ENCODE results near the gene DSCAML1.

The DSCAML1 gene

DNA sequence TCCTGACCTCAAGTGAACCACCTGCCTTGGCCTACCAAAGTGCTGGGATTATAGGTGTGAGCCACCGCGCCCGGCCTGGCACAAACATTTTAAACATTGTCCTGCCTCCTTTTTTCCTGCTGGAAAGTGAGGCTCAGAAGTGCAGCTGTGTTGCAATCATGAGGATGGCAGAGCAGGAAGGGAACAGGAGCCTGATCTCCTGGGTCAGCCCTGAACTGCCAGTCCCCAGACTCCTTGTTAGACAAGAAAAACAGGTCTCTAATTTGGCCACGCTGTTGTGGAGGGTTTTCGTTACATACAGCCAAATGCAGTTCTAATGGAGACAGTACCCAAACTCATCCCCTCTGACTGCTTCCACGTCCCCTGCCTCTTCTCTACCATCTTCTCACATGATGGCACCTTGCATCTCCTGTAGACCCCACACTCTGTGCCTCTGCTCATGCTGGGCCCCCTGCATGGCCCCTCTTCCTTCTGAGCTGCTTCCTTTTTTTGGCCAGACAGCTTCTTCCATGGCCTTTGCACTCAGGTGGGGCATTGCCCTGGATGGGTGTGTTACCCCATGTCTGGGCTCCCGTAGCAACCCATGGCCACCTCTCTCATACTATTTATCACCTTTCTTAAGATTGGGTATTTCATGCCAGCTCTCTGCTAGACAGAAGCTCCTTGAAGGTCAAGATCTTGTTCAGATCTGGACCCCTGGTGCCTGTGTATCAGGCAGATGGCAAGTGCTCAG lies 242.2 kb downstream of the DSCAML1 start:
- Histone ChIP-seq H3K9me3 (ENCODE audit: control insufficient read depth, insufficient read depth, low read length) (no peaks in the 10 kb centered on the region), H3K27ac (ENCODE audit: low read length) (no peak overlapping the region), H3K4me1 (ENCODE audit: control insufficient read depth, insufficient read depth, low read length) (no peaks in the 10 kb centered on the region), H3K4me3 (ENCODE audit: low read length) (no peak overlapping the region), H3K27me3 (ENCODE audit: control insufficient read depth, insufficient read depth, low read length) (no peaks in the 10 kb centered on the region), H3K36me3 (ENCODE audit: control insufficient read depth, insufficient read depth, low read length) (no peaks in the 10 kb centered on the region)
- no peak for DNase-seq (ENCODE audit: low read depth, low spot score)
- no CpG with 5 or more reads among the region's 7 CpGs for WGBS (ENCODE audit: insufficient coverage, insufficient read length)

DNA sequence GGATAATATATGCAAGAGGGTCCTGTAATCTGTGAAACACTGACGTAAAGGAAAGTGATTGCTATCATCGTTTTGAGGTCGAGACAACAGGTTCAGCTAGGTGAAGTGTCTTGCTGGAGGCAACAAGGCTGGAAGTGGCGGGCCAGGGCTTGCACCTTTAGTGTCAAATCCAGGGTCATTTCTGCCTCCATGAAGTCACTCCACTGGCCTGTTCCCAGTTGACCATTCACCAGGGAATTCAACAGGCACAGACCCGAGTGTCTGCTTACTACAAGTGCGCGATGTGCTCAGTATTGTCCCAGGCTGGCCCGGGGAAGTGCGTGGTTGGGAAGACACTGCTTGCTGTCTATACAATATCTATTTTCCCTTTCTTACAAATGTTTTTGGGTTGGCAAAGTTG lies 244.4 kb downstream of the DSCAML1 start:
- Histone ChIP-seq H3K9me3 (ENCODE audit: control insufficient read depth, insufficient read depth, low read length) (no peaks in the 10 kb centered on the region), H3K27ac (ENCODE audit: low read length) (no peak overlapping the region), H3K36me3 (ENCODE audit: control insufficient read depth, insufficient read depth, low read length) (no peaks in the 10 kb centered on the region), H3K4me1 (ENCODE audit: control insufficient read depth, insufficient read depth, low read length) (peaks cover 1% of the 10 kb centered on the region; the same call in 1 of the 2 replicates), H3K27me3 (ENCODE audit: control insufficient read depth, insufficient read depth, low read length) (no peaks in the 10 kb centered on the region), H3K4me3 (ENCODE audit: low read length) (no peak overlapping the region)
- DNase-seq (ENCODE audit: low read depth, low spot score): no peak
- no CpG with 5 or more reads among the region's 9 CpGs for WGBS (ENCODE audit: insufficient coverage, insufficient read length)

DNA sequence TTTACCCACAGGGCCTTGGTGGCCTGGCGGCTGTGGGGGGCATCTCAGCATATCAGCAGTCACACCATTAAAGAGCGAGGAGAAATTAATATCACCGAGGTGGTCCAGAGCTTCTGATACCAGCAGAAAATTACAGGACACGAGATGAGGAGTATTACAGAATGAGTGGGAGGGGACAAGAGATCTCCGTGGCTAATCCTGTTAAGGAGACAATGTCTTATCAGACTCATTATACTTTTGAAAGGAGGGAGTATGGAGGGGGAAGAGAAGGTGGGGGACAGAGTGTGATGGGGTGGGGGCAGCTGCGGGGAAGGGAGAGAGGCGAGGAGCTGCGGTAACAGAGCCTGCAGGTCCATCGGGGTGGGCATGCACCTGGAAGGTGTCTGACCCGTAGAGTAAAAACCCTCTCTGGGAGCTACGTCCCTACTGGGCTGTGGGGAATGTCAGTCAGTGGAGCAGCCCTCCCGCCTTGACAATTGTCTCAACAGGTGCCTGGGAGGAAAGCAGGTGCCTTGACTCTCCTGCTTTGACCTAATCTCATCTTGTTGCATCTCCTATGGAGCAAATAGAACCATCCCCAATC lies 245.2 kb downstream of the DSCAML1 start:
- no peaks in the 10 kb centered on the region for H3K9me3 ChIP-seq (ENCODE audit: control insufficient read depth, insufficient read depth, low read length)
- H3K4me1 ChIP-seq (ENCODE audit: control insufficient read depth, insufficient read depth, low read length): peaks cover 7% of the 10 kb centered on the region
- H3K4me3 ChIP-seq (ENCODE audit: low read length): no peak overlapping the region
- no peak overlapping the region for H3K27ac ChIP-seq (ENCODE audit: low read length)
- no peaks in the 10 kb centered on the region for H3K36me3 ChIP-seq (ENCODE audit: control insufficient read depth, insufficient read depth, low read length)
- H3K27me3 ChIP-seq (ENCODE audit: control insufficient read depth, insufficient read depth, low read length): no peaks in the 10 kb centered on the region
- no peak for DNase-seq (ENCODE audit: low read depth, low spot score)
- no CpG with 5 or more reads among the region's 12 CpGs for WGBS (ENCODE audit: insufficient coverage, insufficient read length)

DNA sequence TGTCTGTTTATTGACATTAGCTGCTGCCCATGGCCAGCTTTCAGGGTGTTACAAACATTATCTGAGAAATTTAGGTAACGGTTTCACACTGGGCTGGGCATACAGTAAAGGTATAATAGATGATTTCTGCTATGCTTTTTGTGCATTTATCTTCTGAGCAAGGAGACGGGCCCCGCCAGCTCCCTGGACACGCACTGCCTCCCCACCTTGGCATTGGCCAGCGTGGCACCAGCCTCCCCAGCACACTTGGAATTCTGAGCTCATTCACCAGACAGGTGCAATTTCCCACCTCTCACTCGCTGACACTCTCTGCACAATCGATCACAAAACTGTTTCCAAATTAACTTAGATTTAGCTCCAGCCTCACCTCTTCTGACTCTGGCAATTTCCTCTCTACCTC lies 246.6 kb downstream of the DSCAML1 start:
- Histone ChIP-seq H3K9me3 (ENCODE audit: control insufficient read depth, insufficient read depth, low read length) (no peaks in the 10 kb centered on the region), H3K27me3 (ENCODE audit: control insufficient read depth, insufficient read depth, low read length) (no peaks in the 10 kb centered on the region), H3K36me3 (ENCODE audit: control insufficient read depth, insufficient read depth, low read length) (no peaks in the 10 kb centered on the region), H3K4me1 (ENCODE audit: control insufficient read depth, insufficient read depth, low read length) (peaks cover 7% of the 10 kb centered on the region), H3K4me3 (ENCODE audit: low read length) (no peak overlapping the region), H3K27ac (ENCODE audit: low read length) (no peak overlapping the region)
- no CpG with 5 or more reads among the region's 7 CpGs for WGBS (ENCODE audit: insufficient coverage, insufficient read length)
- no peak for DNase-seq (ENCODE audit: low read depth, low spot score)

DNA sequence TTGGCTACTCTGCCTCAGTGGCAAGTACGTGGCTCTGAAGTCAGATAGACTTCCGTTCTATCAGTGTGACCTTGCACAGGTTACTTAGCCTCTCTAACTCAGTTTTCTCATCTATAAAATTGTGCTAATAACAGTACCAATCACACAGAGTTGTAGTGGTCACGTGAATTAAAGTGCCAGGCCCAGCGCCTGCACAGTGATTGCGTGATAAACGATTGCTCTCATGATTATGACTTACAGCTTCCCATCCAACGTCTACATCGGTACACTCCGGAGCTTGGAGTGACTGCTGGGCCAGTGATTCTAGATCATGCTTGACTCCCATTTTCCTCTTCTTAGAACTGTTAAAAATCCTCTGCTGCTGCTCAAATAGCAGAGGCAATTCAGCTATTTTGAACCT lies 247.6 kb downstream of the DSCAML1 start:
- peaks cover 7% of the 10 kb centered on the region for H3K4me1 ChIP-seq (ENCODE audit: control insufficient read depth, insufficient read depth, low read length)
- WGBS (ENCODE audit: insufficient coverage, insufficient read length): no CpG with 5 or more reads among the region's 9 CpGs
- no peaks in the 10 kb centered on the region for H3K27me3 ChIP-seq (ENCODE audit: control insufficient read depth, insufficient read depth, low read length)

DNA sequence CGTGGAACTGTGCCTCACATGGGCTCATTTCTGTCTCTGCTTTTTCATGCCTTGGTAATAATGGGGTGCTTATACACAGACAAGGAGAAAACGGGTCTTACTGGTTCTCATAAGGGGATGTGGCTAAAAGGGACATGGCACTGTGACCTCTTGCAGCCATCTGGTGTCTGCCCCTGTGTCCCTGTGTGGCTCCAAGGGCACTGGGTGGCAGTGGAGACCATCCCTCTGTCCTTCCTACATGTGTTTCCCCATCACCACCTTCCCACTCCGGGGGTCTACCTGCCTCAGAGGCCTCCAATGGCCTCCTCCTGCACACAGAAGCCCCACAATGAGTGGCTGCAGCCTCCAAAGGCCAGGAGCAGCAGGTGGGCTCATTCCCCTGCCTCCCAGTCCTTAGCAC lies 248.1 kb downstream of the DSCAML1 start:
- Histone ChIP-seq H3K27me3 (ENCODE audit: control insufficient read depth, insufficient read depth, low read length) (no peaks in the 10 kb centered on the region), H3K9me3 (ENCODE audit: control insufficient read depth, insufficient read depth, low read length) (no peaks in the 10 kb centered on the region), H3K27ac (ENCODE audit: low read length) (no peak overlapping the region), H3K4me1 (ENCODE audit: control insufficient read depth, insufficient read depth, low read length) (peaks cover 7% of the 10 kb centered on the region), H3K4me3 (ENCODE audit: low read length) (no peak overlapping the region), H3K36me3 (ENCODE audit: control insufficient read depth, insufficient read depth, low read length) (no peaks in the 10 kb centered on the region)
- DNase-seq (ENCODE audit: low read depth, low spot score): no peak
- WGBS (ENCODE audit: insufficient coverage, insufficient read length): no CpG with 5 or more reads among the region's 3 CpGs

More for the DNA sequence above, 247.6 kb downstream of the DSCAML1 start:
- no peaks in the 10 kb centered on the region for H3K9me3 ChIP-seq (ENCODE audit: control insufficient read depth, insufficient read depth, low read length)
- no peak overlapping the region for H3K27ac ChIP-seq (ENCODE audit: low read length)
- H3K4me3 ChIP-seq (ENCODE audit: low read length): no peak overlapping the region
- H3K36me3 ChIP-seq (ENCODE audit: control insufficient read depth, insufficient read depth, low read length): no peaks in the 10 kb centered on the region
- no peak for DNase-seq (ENCODE audit: low read depth, low spot score)

DNA sequence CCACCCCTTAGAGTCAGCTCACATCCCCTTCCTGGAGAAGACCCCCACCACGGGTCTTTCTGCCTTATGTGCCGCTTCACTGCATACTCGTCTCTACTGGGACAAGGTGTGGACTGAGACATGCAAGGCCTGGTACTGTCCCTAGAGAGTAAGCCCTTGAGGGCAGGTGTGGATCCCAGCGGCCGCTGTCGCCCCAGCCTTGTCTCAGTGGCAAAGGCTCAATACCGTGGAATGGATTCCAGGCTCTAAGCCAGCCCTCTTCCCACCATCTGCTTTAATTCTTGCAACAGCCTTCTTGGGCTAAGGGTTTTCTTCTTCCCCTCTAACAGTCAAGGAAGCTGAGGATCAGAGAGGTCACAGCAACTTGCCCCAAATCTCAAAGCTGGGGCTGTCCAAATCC lies 249.1 kb downstream of the DSCAML1 start:
- no peak for DNase-seq (ENCODE audit: low read depth, low spot score)
- no peak overlapping the region for H3K4me3 ChIP-seq (ENCODE audit: low read length)
- H3K9me3 ChIP-seq (ENCODE audit: control insufficient read depth, insufficient read depth, low read length): no peaks in the 10 kb centered on the region
- H3K36me3 ChIP-seq (ENCODE audit: control insufficient read depth, insufficient read depth, low read length): no peaks in the 10 kb centered on the region
- H3K4me1 ChIP-seq (ENCODE audit: control insufficient read depth, insufficient read depth, low read length): peaks cover 7% of the 10 kb centered on the region
- no peaks in the 10 kb centered on the region for H3K27me3 ChIP-seq (ENCODE audit: control insufficient read depth, insufficient read depth, low read length)
- H3K27ac ChIP-seq (ENCODE audit: low read length): no peak overlapping the region
- no CpG with 5 or more reads among the region's 7 CpGs for WGBS (ENCODE audit: insufficient coverage, insufficient read length)

DNA sequence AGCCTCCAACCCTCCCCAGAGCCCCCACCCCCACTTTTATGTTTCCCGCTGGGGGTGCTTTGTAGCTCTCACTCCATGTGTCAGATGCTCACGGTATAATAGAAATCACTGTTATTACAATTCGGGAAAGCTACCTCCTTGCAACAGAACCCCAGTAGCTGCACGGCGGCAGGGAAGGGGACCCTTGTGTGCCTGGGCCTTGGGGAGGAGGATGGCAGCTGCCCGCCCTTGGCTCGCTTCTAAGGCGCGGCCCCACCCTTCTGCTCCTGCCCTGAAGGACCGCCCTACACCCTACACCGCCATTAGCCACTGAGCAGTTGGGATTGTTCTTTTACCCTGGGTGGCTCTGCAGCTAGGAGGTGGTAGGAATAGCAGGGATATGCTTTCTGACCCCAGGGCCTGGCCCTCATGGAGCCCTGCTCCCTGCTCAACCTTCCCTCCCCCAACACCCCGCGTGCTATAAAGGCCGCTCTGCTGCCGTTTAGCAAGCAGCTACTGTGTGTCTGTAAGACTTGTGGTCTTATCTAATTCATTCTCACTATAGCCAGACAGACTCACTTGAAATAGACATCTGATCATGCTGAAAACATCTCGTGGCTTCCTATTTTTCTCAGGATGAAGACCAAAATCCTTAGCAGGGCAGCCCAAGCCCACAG lies 249.7 kb downstream of the DSCAML1 start:
- H3K27ac ChIP-seq (ENCODE audit: low read length): no peak overlapping the region
- H3K4me1 ChIP-seq (ENCODE audit: control insufficient read depth, insufficient read depth, low read length): peaks cover 7% of the 10 kb centered on the region
- H3K27me3 ChIP-seq (ENCODE audit: control insufficient read depth, insufficient read depth, low read length): no peaks in the 10 kb centered on the region
- no peaks in the 10 kb centered on the region for H3K36me3 ChIP-seq (ENCODE audit: control insufficient read depth, insufficient read depth, low read length)
- no peak for DNase-seq (ENCODE audit: low read depth, low spot score)
- no peaks in the 10 kb centered on the region for H3K9me3 ChIP-seq (ENCODE audit: control insufficient read depth, insufficient read depth, low read length)
- no CpG with 5 or more reads among the region's 16 CpGs for WGBS (ENCODE audit: insufficient coverage, insufficient read length)
- no peak overlapping the region for H3K4me3 ChIP-seq (ENCODE audit: low read length)

DNA sequence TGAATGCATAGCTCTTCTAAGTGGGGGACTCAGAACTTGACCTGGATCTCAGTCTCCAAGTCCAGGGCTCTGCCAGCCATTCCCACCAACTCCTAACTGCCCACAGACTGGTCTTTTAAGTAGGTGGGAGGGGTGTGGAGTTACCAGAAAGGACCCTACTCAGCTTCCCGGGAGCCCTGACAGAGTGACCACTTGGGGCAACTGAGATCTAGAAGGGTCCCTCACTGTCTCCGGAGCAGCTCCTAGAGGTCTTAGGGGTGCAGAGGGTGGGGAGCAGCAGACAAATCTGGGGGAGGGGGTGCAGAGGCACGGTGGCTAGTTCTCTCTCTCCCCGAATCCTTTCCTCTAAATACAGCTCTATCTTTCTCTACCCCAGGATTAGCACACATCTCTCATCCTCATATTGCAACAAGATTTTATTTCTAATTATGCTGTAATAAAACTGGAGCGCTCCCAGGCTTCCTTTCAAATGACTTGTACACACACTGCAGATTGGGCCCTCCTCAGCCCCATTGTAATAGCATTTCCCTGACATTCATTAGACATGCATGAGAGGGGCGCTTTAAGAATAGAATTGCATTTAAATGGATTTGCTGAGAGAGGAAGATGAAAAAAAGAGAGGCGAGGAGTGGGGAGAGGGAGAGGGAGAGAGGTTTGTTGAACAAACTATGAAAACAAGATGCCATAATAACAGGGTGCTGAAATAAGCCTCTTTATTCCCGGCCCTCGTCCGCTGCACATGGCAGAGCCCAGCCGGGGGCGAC lies 250.4 kb downstream of the DSCAML1 start:
- Histone ChIP-seq H3K36me3 (ENCODE audit: control insufficient read depth, insufficient read depth, low read length) (no peaks in the 10 kb centered on the region), H3K27me3 (ENCODE audit: control insufficient read depth, insufficient read depth, low read length) (no peaks in the 10 kb centered on the region), H3K9me3 (ENCODE audit: control insufficient read depth, insufficient read depth, low read length) (no peaks in the 10 kb centered on the region), H3K4me3 (ENCODE audit: low read length) (no peak overlapping the region), H3K4me1 (ENCODE audit: control insufficient read depth, insufficient read depth, low read length) (peaks cover 7% of the 10 kb centered on the region), H3K27ac (ENCODE audit: low read length) (no peak overlapping the region)
- no peak for DNase-seq (ENCODE audit: low read depth, low spot score)
- 100% methylated on average over 1 of the region's 12 CpGs for WGBS (ENCODE audit: insufficient coverage, insufficient read length)

DNA sequence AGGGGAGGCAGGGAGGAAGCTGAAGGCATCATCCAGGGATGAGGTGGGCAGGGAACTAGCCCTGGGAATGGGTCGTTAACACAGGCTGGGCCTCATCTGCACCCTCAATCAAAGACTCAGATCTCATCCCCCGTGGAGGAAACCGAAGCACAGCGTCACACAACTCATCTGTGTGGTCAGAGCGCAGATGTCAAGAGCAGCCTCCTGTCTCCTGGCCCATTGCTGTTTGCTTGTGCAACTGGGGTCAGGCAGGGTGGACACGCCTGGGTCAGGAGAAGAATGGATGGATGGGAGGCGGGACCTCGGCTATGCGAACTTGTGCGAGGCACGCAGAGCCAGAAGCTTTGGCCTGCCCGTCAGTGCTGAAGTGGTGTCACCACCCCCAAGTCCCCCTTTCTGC lies 251.3 kb downstream of the DSCAML1 start:
- Histone ChIP-seq H3K36me3 (ENCODE audit: control insufficient read depth, insufficient read depth, low read length) (no peaks in the 10 kb centered on the region), H3K4me1 (ENCODE audit: control insufficient read depth, insufficient read depth, low read length) (peaks cover 7% of the 10 kb centered on the region), H3K27me3 (ENCODE audit: control insufficient read depth, insufficient read depth, low read length) (no peaks in the 10 kb centered on the region), H3K9me3 (ENCODE audit: control insufficient read depth, insufficient read depth, low read length) (no peaks in the 10 kb centered on the region), H3K4me3 (ENCODE audit: low read length) (no peak overlapping the region), H3K27ac (ENCODE audit: low read length) (no peak overlapping the region)
- DNase-seq (ENCODE audit: low read depth, low spot score): no peak
- WGBS (ENCODE audit: insufficient coverage, insufficient read length): no CpG with 5 or more reads among the region's 12 CpGs

All from iPS DF 6.9 (cell line).